ENCODE data around the gene DVL2.

Gene DVL2

GRCh38 chr17:7256766-7257456, 22.6 kb upstream of the DVL2 start:
- TF ChIP-seq, protein P1, sequence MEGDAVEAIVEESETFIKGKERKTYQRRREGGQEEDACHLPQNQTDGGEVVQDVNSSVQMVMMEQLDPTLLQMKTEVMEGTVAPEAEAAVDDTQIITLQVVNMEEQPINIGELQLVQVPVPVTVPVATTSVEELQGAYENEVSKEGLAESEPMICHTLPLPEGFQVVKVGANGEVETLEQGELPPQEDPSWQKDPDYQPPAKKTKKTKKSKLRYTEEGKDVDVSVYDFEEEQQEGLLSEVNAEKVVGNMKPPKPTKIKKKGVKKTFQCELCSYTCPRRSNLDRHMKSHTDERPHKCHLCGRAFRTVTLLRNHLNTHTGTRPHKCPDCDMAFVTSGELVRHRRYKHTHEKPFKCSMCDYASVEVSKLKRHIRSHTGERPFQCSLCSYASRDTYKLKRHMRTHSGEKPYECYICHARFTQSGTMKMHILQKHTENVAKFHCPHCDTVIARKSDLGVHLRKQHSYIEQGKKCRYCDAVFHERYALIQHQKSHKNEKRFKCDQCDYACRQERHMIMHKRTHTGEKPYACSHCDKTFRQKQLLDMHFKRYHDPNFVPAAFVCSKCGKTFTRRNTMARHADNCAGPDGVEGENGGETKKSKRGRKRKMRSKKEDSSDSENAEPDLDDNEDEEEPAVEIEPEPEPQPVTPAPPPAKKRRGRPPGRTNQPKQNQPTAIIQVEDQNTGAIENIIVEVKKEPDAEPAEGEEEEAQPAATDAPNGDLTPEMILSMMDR (conservative IDR thresholded peaks at IDR 0.05; ENCODE audit: low read depth, low read length) = no peak
- Histone ChIP-seq H3K27ac (no peak overlapping the region), H3K79me2 (ENCODE audit: insufficient read depth, low read depth) (no peaks in the 10 kb centered on the region), H2AFZ (ENCODE audit: low read depth) (no peak overlapping the region), H3K4me3 (IDR thresholded peaks at IDR 0.05; ENCODE audit: insufficient read depth, low read depth, low read length) (no peak overlapping the region), H3K4me1 (ENCODE audit: low read depth, poor library complexity, severe bottlenecking) (no peaks in the 10 kb centered on the region), H3K36me3 (ENCODE audit: insufficient read depth) (no peaks in the 10 kb centered on the region), H3K4me2 (no peak overlapping the region), H3K27me3 (ENCODE audit: insufficient read depth, low read depth) (no peaks in the 10 kb centered on the region), H4K20me1 (ENCODE audit: insufficient read depth) (no peaks in the 10 kb centered on the region), H3K9ac (no peak overlapping the region)

GRCh38 chr17:7254511-7254910, 20.2 kb upstream of the DVL2 start:
- Histone ChIP-seq H2AFZ (ENCODE audit: low read depth) (no peak overlapping the region), H3K36me3 (ENCODE audit: insufficient read depth) (no peaks in the 10 kb centered on the region), H3K4me2 (no peak overlapping the region), H4K20me1 (ENCODE audit: insufficient read depth) (no peaks in the 10 kb centered on the region), H3K79me2 (ENCODE audit: insufficient read depth, low read depth) (no peaks in the 10 kb centered on the region), H3K9ac (no peak overlapping the region), H3K4me3 (IDR thresholded peaks at IDR 0.05; ENCODE audit: insufficient read depth, low read depth, low read length) (no peak overlapping the region), H3K4me1 (ENCODE audit: low read depth, poor library complexity, severe bottlenecking) (no peaks in the 10 kb centered on the region), H3K27me3 (ENCODE audit: insufficient read depth, low read depth) (no peaks in the 10 kb centered on the region), H3K27ac (no peak overlapping the region)
- TF ChIP-seq, protein P1 (conservative IDR thresholded peaks at IDR 0.05; ENCODE audit: low read depth, low read length) = no peak

- H3K4me1 ChIP-seq (ENCODE audit: low read depth, poor library complexity, severe bottlenecking) = no peaks in the 10 kb centered on the region
- no peak overlapping the region for H2AFZ ChIP-seq (ENCODE audit: low read depth)
- H3K27ac ChIP-seq = no peak overlapping the region; the same call in 1 of the 2 replicates
- no peak overlapping the region for H3K4me3 ChIP-seq (IDR thresholded peaks at IDR 0.05; ENCODE audit: insufficient read depth, low read depth, low read length)
- no peaks in the 10 kb centered on the region for H3K79me2 ChIP-seq (ENCODE audit: insufficient read depth, low read depth)
- no peaks in the 10 kb centered on the region for H3K36me3 ChIP-seq (ENCODE audit: insufficient read depth)
- H4K20me1 ChIP-seq (ENCODE audit: insufficient read depth) = no peaks in the 10 kb centered on the region
- TF ChIP-seq, protein P1 (conservative IDR thresholded peaks at IDR 0.05; ENCODE audit: low read depth, low read length) = no peak
- peak overlapping the region; percentile 39; the same call in 1 of the 2 replicates for H3K4me2 ChIP-seq
- no peaks in the 10 kb centered on the region for H3K27me3 ChIP-seq (ENCODE audit: insufficient read depth, low read depth)
- H3K9ac ChIP-seq = no peak overlapping the region
Observed at GRCh38 chr17:7253082-7253481, 18.8 kb upstream of the DVL2 start.

DNA sequence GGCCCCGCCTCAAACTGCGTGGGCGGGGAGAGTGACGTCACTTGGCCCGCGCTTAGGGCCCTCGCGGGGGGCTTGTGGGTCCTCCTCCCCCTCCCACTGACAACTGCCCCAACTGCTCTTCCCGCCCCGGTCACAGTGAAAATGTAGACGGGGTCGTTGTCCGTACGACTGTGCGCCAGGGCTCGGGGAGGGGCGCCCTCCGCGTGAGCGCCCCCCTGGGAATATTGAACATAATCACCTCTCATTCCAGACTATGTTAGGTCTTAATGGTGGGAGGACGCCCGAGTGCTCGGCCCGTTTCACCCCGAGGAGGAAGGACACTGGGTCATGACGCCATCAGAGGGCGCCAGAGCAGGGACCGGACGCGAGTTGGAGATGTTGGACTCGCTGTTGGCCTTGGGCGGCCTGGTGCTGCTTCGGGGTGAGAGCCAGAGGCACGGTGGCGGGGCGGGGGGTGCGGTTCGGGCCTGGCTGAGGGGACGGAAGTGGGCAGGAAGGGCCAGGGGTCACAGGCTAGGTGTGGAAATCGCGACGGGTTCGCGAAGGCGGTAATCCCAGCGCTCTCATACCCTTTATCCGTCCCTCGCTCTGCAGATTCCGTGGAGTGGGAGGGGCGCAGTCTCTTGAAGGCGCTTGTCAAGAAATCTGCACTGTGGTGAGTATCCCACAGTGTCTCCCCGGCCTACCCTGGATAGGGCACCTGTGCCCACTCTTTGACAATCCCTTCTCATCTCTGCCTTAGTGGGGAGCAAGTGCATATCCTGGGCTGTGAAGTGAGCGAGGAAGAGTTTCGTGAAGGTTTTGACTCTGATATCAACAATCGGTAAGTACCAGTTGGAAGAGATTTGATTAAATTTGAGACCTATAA, 18.1 kb upstream of the DVL2 start, which contains the start of gene ELP5:
Gene ELP5, plus strand, starts transcription at position 40 of the 868 bp plus-strand sequence. Its CDS starts 336 bp downstream, at position 376.
- Histone ChIP-seq H3K27me3 (ENCODE audit: insufficient read depth, low read depth) (no peaks in the 10 kb centered on the region), H3K4me1 (ENCODE audit: low read depth, poor library complexity, severe bottlenecking) (no peaks in the 10 kb centered on the region), H3K4me2 (peak within 1 kb of the TSS; percentile 39; the same call in 1 of the 2 replicates), H3K4me3 (IDR thresholded peaks at IDR 0.05; ENCODE audit: insufficient read depth, low read depth, low read length) (no peak within 1 kb of the TSS), H3K27ac (peak within 1 kb of the TSS; percentile 73), H2AFZ (ENCODE audit: low read depth) (peak within 1 kb of the TSS; percentile 38; the same call in 1 of the 2 replicates), H3K9ac (peak within 1 kb of the TSS; percentile 70), H3K79me2 (ENCODE audit: insufficient read depth, low read depth) (no peaks in the 10 kb centered on the region), H3K36me3 (ENCODE audit: insufficient read depth) (no peaks in the 10 kb centered on the region), H4K20me1 (ENCODE audit: insufficient read depth) (no peaks in the 10 kb centered on the region)
- TF ChIP-seq, protein P1 (conservative IDR thresholded peaks at IDR 0.05; ENCODE audit: low read depth, low read length) = no peak

Measured in KMS-11 (cell line).